Spleen (tissue), 11 donors: ENCODE measurements around the gene EMC1. TPM values are rescaled to one million over a fixed set of nuclear protein-coding genes. Genes with fewer than 3 reads are reported as not detected.

Source experiments
- DNase-seq: peaks from one replicate; pipeline ENCODE4 v3.0.0-alpha.2; 2020
- H3K27ac ChIP-seq, 8 donors: fragments of 200-600 bp; sonication (generic) in 7 of 8; 1 replicate in 4 of 8; 2 replicates in 4 of 8; pipeline versions ENCODE4 v1.5.0 to v1.8.0; 2016 to 2021; ENCODE audit warnings: inconsistent platforms in 4 of 8, mild to moderate bottlenecking in 4 of 8, moderate library complexity in 1 of 8
- H3K27me3 ChIP-seq, 7 donors: fragments of 200-600 bp; sonication (generic) in 6 of 7; replicated peaks in 1 of 7; 1 replicate in 4 of 7; 2 replicates in 3 of 7; pipeline versions ENCODE4 v1.5.0 to v1.8.0; 2016 to 2021; ENCODE audit warnings: inconsistent platforms in 3 of 7, mild to moderate bottlenecking in 1 of 7
- H3K36me3 ChIP-seq, 6 donors: fragments of 200-600 bp; sonication (generic) in 5 of 6; 1 replicate in 4 of 6; 2 replicates in 2 of 6; pipeline versions ENCODE4 v1.5.0 to v1.8.0; 2016 to 2021; ENCODE audit warnings: inconsistent platforms in 2 of 6
- H3K4me1 ChIP-seq, 6 donors: fragments of 200-600 bp; sonication (generic) in 5 of 6; 1 replicate in 3 of 6; 2 replicates in 3 of 6; pipeline versions ENCODE4 v1.5.0 to v1.8.0; 2016 to 2021; ENCODE audit warnings: inconsistent platforms in 3 of 6
- H3K4me3 ChIP-seq, 8 donors: fragments of 200-600 bp; sonication (generic) in 7 of 8; 1 replicate in 4 of 8; 2 replicates in 4 of 8; pipeline versions ENCODE4 v1.5.0 to v1.8.0; 2016 to 2021; ENCODE audit warnings: inconsistent platforms in 4 of 8, mild to moderate bottlenecking in 4 of 8, moderate library complexity in 2 of 8
- H3K9me3 ChIP-seq, 8 donors: fragments of 200-600 bp; sonication (generic) in 7 of 8; 1 replicate in 4 of 8; 2 replicates in 4 of 8; pipeline versions ENCODE4 v1.5.0 to v1.8.0; 2016 to 2021; ENCODE audit warnings: inconsistent platforms in 4 of 8
- CTCF ChIP-seq, 11 experiments: fragments of 200-600 bp in 7 of 11; fragments of 450-650 bp in 4 of 11; sonication (generic) in 4 of 11; IDR thresholded peaks in 8 of 11; conservative IDR thresholded peaks in 3 of 11; 1 replicate in 7 of 11; 2 replicates in 4 of 11; pipeline versions ENCODE4 v1.4.0 to v1.8.0; 2016 to 2021; ENCODE audit warnings: antibody characterized with exemption in 11 of 11, inconsistent platforms in 4 of 11, mild to moderate bottlenecking in 1 of 11
- POLR2A ChIP-seq, 3 donors: fragments of 450-650 bp; IDR thresholded peaks; one replicate each; pipeline ENCODE4 v1.5.1; 2017; ENCODE audit warnings: antibody characterized with exemption in 3 of 3, mild to moderate bottlenecking in 1 of 3
- POLR2AphosphoS5 ChIP-seq, 3 donors: sonication (generic); formaldehyde crosslinking; IDR thresholded peaks; one replicate each; pipeline ENCODE4 v1.5.1; 2017; ENCODE audit warnings: antibody characterized with exemption in 3 of 3
- WGBS, 5 donors: extraction: QIAGEN DNeasy Blood & Tissue Kit in 3 of 5; methylation state at CpG; one replicate each; pipeline versions ENCODE4 v1.1.5 to v1.1.7; 2013 to 2018; 5-methylcytosine and 5-hydroxymethylcytosine counted together
- intact Hi-C: fragments of 100-400 bp; cut with DNase I; formaldehyde crosslinking; loops from one replicate; pipeline ENCODE4 v1.15.0; 2023; ENCODE audit warnings: low total_unique reads
- polyA plus RNA-seq, 3 donors: library from polyadenylated mRNA; stranded (reverse); fragments of 200-250 nt; gene quantifications; one replicate each; pipeline ENCODE4 v1.2.1, GENCODE V29; 2013
- total RNA-seq, 7 donors: library from RNA; depleted of rRNA in 3 of 7; stranded (reverse); fragments of >200 nt in 3 of 7; fragmentation: NEBNext Ultra II Directional in 4 of 7; extraction: Animal tissue kit (Norgen Biotek cat#: 25700) in 4 of 7; gene quantifications; one replicate each; pipeline versions ENCODE4 v1.1.0 to v1.2.1, GENCODE V29; 2016 to 2021
- donor health status: healthy with polysubstance abuse.
- donor health status: DM: no; HTN: no; CAD: no; lungs with moderate emphysema.
- donor health status: DM: no; HTN: no; CAD: no.
- donor health status: Bipolar disorder and iron deficiency.
- donor health status: healthy.
- donor health status: DM: no; HTN: no; CAD: no.
- donor health status: DM: yes; HTN: yes; CAD: no.

Gene EMC1
- total and polyA plus RNA-seq, 10 donors, result 5.1 to 45.6 (median 28.6) TPM

DNA sequence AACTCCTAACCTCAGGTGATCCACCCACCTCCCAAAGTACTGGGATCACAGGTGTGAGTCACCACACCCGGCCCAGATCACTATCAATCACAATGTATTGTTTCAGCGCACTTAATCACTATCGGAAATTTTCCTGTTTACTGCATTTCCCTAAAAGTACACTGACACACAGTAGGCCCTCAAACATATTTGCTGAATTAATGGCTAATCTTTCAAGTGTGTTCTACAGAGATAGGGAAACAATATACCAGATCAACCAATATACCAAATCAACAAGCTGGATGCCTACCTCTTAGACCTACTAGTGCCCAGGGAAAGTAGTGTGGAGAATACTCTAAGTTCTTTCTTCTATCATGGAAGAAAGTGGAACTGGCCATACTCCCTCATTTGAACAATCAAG is 58.3 kb downstream of the EMC1 start:
- WGBS, 5 donors, result 91 to 95% (median 94%) methylated on average over 3 of the region's 3 CpGs
- TF ChIP-seq POLR2AphosphoS5 (IDR thresholded peaks at IDR 0.05) (no peak), CTCF (IDR thresholded peaks at IDR 0.05 in 8 of 11, conservative IDR thresholded peaks at IDR 0.05 in 3 of 11) (no peak), POLR2A (IDR thresholded peaks at IDR 0.05) (no peak)
- Histone ChIP-seq H3K36me3 (peaks cover 10 to 100% (median 92%) of the 10 kb centered on the region in 6 donors), H3K27ac (no peak overlapping the region), H3K9me3 (no peaks in the 10 kb centered on the region), H3K4me3 (no peak overlapping the region), H3K27me3 (no peaks in the 10 kb centered on the region), H3K4me1 (no peaks in the 10 kb centered on the region)
- intact Hi-C loops, result no loop called here
- DNase-seq, result no peak

- 95 to 100% (median 98%) methylated on average over 3 of the region's 3 CpGs for WGBS, 5 donors
- H3K4me3 ChIP-seq, result no peak overlapping the region
- no peak for DNase-seq
- H3K4me1 ChIP-seq, result no peaks in the 10 kb centered on the region
- H3K36me3 ChIP-seq, result peaks cover 1 to 100% (median 89%) of the 10 kb centered on the region in 6 donors
- H3K9me3 ChIP-seq, result no peaks in the 10 kb centered on the region
- H3K27ac ChIP-seq, result no peak overlapping the region
- TF ChIP-seq CTCF (IDR thresholded peaks at IDR 0.05 in 8 of 11, conservative IDR thresholded peaks at IDR 0.05 in 3 of 11) (no peak), POLR2AphosphoS5 (IDR thresholded peaks at IDR 0.05) (no peak), POLR2A (IDR thresholded peaks at IDR 0.05) (no peak)
- intact Hi-C loops, result no loop called here
- no peaks in the 10 kb centered on the region for H3K27me3 ChIP-seq
Measured at GRCh38 chr1:19191811-19192210, 59.5 kb downstream of the EMC1 start.

GRCh38 chr1:19190468-19190867 is 60.9 kb downstream of the EMC1 start:
- Histone ChIP-seq H3K4me3 (no peak overlapping the region), H3K9me3 (no peaks in the 10 kb centered on the region), H3K27me3 (no peaks in the 10 kb centered on the region), H3K4me1 (no peaks in the 10 kb centered on the region), H3K27ac (no peak overlapping the region), H3K36me3 (peaks cover 0 to 100% (median 92%) of the 10 kb centered on the region in 6 donors)
- intact Hi-C loops, result no loop called here
- TF ChIP-seq CTCF (IDR thresholded peaks at IDR 0.05 in 8 of 11, conservative IDR thresholded peaks at IDR 0.05 in 3 of 11) (no peak), POLR2A (IDR thresholded peaks at IDR 0.05) (no peak), POLR2AphosphoS5 (IDR thresholded peaks at IDR 0.05) (no peak)
- 94 to 97% (median 95%) methylated on average over 4 of the region's 4 CpGs for WGBS, 5 donors
- no peak for DNase-seq

DNA sequence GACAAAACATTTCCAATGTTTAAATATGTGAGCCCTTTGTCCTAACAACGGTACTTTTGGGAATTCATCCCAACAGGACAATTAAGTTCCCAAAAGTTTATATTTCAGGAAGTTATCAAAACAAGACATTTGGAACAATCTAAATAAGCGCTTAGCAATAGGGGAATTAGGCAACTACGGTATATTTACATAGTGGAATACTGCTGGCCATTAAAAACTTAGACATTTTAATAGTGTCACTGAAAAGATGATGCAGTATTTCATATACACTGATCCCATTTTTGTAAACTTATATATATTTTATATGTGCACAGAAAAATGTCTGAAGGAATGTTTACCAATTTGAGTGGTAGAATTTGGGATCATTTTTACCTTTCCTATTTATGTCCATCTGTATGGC is 62.1 kb downstream of the EMC1 start:
- DNase-seq, result no peak
- intact Hi-C loops, result no loop called here
- WGBS, 5 donors, result 93 to 95% (median 94%) methylated on average over 3 of the region's 3 CpGs
- Histone ChIP-seq H3K27me3 (no peaks in the 10 kb centered on the region), H3K4me3 (no peak overlapping the region), H3K9me3 (no peaks in the 10 kb centered on the region), H3K4me1 (no peaks in the 10 kb centered on the region), H3K36me3 (peaks cover 0 to 100% (median 93%) of the 10 kb centered on the region in 6 donors), H3K27ac (no peak overlapping the region)
- no peak for TF ChIP-seq POLR2A (IDR thresholded peaks at IDR 0.05)

DNA sequence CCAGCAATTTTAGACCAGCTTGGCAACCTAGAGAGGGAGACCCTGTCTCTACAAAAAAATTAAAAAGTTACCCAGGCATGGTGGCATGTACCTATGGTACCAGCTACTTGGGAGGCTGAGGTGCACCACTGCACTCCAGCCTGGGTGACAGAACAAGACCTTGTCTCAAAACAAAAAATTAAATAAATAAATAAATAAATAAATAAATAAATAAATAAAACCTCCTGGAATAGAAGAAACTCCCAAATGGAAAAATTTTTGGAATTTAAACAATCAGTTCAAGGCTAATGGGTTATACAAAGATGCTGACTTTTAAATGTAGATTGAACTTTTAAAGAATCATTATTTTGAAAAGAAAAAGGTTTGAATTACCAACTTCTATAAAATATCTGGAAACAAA is 63.5 kb downstream of the EMC1 start:
- no peaks in the 10 kb centered on the region for H3K9me3 ChIP-seq
- H3K27me3 ChIP-seq, result no peaks in the 10 kb centered on the region
- H3K27ac ChIP-seq, result no peak overlapping the region
- intact Hi-C loops, result no loop called here
- peaks cover 0 to 100% (median 93%) of the 10 kb centered on the region in 6 donors for H3K36me3 ChIP-seq
- H3K4me1 ChIP-seq, result no peaks in the 10 kb centered on the region
- no peak for DNase-seq
- no peak overlapping the region for H3K4me3 ChIP-seq
- TF ChIP-seq CTCF (IDR thresholded peaks at IDR 0.05 in 8 of 11, conservative IDR thresholded peaks at IDR 0.05 in 3 of 11), result no peak
- TF ChIP-seq POLR2A (IDR thresholded peaks at IDR 0.05), result no peak
- no peak for TF ChIP-seq POLR2AphosphoS5 (IDR thresholded peaks at IDR 0.05)
